Uterus (tissue), 4 donors: ENCODE data around the gene ANKRD52. TPM values are rescaled to one million over a fixed set of nuclear protein-coding genes. Genes with fewer than 3 reads are reported as not detected.
A peak's percentile ranks its signal among the peaks of the same experiment; 100 is the strongest.

Experiments
- DNase-seq, 2 donors: peaks; one replicate each; pipeline ENCODE4 v3.0.0-alpha.2; 2019 to 2020
- H3K27ac ChIP-seq, 2 donors: fragments of 200-600 bp; sonication (generic); 1 replicate in 1 of 2; 2 replicates in 1 of 2; pipeline ENCODE4 v1.5.1; 2016 to 2018
- H3K27me3 ChIP-seq, 2 donors: fragments of 200-600 bp; sonication (generic); one replicate each; pipeline ENCODE4 v1.5.1; 2018 to 2019; ENCODE audit warnings: control low read depth in 1 of 2
- H3K36me3 ChIP-seq, 2 donors: fragments of 200-600 bp; sonication (generic); one replicate each; pipeline ENCODE4 v1.5.1; 2019; ENCODE audit warnings: control low read depth in 1 of 2
- H3K4me1 ChIP-seq, 2 donors: fragments of 200-600 bp; sonication (generic); one replicate each; pipeline ENCODE4 v1.5.1; 2018 to 2019; ENCODE audit warnings: control low read depth in 1 of 2
- H3K4me3 ChIP-seq, 2 donors: fragments of 200-600 bp; sonication (generic); 1 replicate in 1 of 2; 2 replicates in 1 of 2; pipeline ENCODE4 v1.5.1; 2018 to 2019; ENCODE audit warnings: mild to moderate bottlenecking in 1 of 2
- H3K9me3 ChIP-seq, 2 donors: fragments of 200-600 bp; sonication (generic); one replicate each; pipeline ENCODE4 v1.5.1; 2019; ENCODE audit warnings: control low read depth in 1 of 2
- POLR2A ChIP-seq, 2 donors: fragments of 450-650 bp; IDR thresholded peaks; one replicate each; pipeline ENCODE4 v1.6.1; 2016; ENCODE audit warnings: antibody characterized with exemption in 2 of 2, mild to moderate bottlenecking in 1 of 2, moderate library complexity in 1 of 2
- intact Hi-C: fragments of 100-400 bp; cut with DNase I; formaldehyde crosslinking; loops from one replicate; pipeline ENCODE4 v1.15.1; 2023; ENCODE audit warnings: low total_unique reads
- total RNA-seq, 4 donors: library from RNA; depleted of rRNA in 3 of 4; stranded (reverse); fragments of >200 nt in 3 of 4; gene quantifications; one replicate each; pipeline versions ENCODE4 v1.1.0 to v1.2.4, GENCODE V29; 2014 to 2023
- TF ChIP-seq, protein P1 (sequence below), 4 experiments: fragments of 200-600 bp in 2 of 4; fragments of 450-650 bp in 2 of 4; sonication (generic) in 2 of 4; IDR thresholded peaks; one replicate each; pipeline ENCODE4 v1.5.1; 2016 to 2019; ENCODE audit warnings: antibody characterized with exemption in 4 of 4, mild to moderate bottlenecking in 2 of 4, moderate library complexity in 1 of 4
- donor health status: DM: yes; HTN: yes; CAD: no.

Gene ANKRD52
- total RNA-seq, 4 donors from 2014 or later: 0.88 to 35.4 (median 15.5) TPM

- intact Hi-C loops: no loop called here
- Histone ChIP-seq H3K27ac (peak overlapping the region; percentile 93 to 94), H3K27me3 (no peaks in the 10 kb centered on the region), H3K9me3 (no peaks in the 10 kb centered on the region), H3K4me3 (peak overlapping the region; percentile 85 to 86), H3K36me3 (no peaks in the 10 kb centered on the region), H3K4me1 (peaks cover 0 to 10% of the 10 kb centered on the region in 2 donors)
- no peak for DNase-seq
- no peak for TF ChIP-seq POLR2A (IDR thresholded peaks at IDR 0.05)
- TF ChIP-seq, protein P1, sequence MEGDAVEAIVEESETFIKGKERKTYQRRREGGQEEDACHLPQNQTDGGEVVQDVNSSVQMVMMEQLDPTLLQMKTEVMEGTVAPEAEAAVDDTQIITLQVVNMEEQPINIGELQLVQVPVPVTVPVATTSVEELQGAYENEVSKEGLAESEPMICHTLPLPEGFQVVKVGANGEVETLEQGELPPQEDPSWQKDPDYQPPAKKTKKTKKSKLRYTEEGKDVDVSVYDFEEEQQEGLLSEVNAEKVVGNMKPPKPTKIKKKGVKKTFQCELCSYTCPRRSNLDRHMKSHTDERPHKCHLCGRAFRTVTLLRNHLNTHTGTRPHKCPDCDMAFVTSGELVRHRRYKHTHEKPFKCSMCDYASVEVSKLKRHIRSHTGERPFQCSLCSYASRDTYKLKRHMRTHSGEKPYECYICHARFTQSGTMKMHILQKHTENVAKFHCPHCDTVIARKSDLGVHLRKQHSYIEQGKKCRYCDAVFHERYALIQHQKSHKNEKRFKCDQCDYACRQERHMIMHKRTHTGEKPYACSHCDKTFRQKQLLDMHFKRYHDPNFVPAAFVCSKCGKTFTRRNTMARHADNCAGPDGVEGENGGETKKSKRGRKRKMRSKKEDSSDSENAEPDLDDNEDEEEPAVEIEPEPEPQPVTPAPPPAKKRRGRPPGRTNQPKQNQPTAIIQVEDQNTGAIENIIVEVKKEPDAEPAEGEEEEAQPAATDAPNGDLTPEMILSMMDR (IDR thresholded peaks at IDR 0.05): no peak
Observed at GRCh38 chr12:56300644-56301464, 42.7 kb upstream of the ANKRD52 start.

- peaks cover 0 to 10% of the 10 kb centered on the region in 2 donors for H3K4me1 ChIP-seq
- TF ChIP-seq, protein P1 (IDR thresholded peaks at IDR 0.05): peak in 1 of 4 experiments; percentile 10
- TF ChIP-seq POLR2A (IDR thresholded peaks at IDR 0.05): peak; percentile 55 to 74
- intact Hi-C loops: no loop called here
Observed at GRCh38 chr12:56299853-56300643, 41.9 kb upstream of the ANKRD52 start, which contains the start of gene CS. CS (minus strand) TSS chr12:56300330; CDS start chr12:56300201, 129 bp downstream.

DNA sequence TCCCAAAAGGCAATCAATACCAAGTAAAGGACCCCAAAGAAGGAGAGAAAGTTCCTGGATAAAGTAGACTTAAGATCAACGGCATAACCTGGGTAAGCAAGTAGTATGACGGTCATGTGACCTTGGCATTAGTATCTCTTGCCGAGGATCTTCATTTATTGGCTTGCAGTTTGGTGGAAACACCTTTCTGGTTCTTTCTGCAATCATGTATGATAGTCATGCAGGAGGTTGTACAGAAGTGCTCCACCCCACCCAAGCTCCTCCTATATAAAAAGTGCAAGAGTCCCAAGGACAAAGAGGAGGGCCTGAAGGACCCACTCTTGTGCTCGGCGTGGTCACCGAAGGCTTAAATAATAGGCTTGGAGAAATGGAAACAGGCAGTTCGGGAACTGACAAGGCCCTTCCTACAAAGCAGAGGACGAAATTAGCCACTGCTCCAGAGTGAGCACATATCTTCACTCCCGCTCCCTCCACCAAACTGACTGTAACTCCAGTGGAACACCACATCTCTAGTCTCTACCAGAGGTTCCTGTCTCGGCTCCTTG lies 41.2 kb upstream of the ANKRD52 start:
- H3K4me3 ChIP-seq: peak overlapping the region; percentile 85 to 86
- peaks cover 0 to 10% of the 10 kb centered on the region in 2 donors for H3K4me1 ChIP-seq
- no peak for TF ChIP-seq POLR2A (IDR thresholded peaks at IDR 0.05)
- TF ChIP-seq, protein P1 (IDR thresholded peaks at IDR 0.05): no peak
- H3K9me3 ChIP-seq: no peaks in the 10 kb centered on the region
- DNase-seq: no peak
- peak overlapping the region; percentile 87 to 93 for H3K27ac ChIP-seq
- H3K27me3 ChIP-seq: no peaks in the 10 kb centered on the region
- intact Hi-C loops: no loop called here
- H3K36me3 ChIP-seq: no peaks in the 10 kb centered on the region

More at GRCh38 chr12:56299853-56300643, 41.9 kb upstream of the ANKRD52 start, which contains the start of gene CS:
- Histone ChIP-seq H3K36me3 (no peaks in the 10 kb centered on the region), H3K27ac (peak within 1 kb of the TSS; percentile 93 to 94), H3K9me3 (no peaks in the 10 kb centered on the region), H3K4me3 (peak within 1 kb of the TSS; percentile 85 to 86), H3K27me3 (no peaks in the 10 kb centered on the region)
- peak; percentile 98 to 99 for DNase-seq

GRCh38 chr12:56298828-56299227 lies 40.6 kb upstream of the ANKRD52 start:
- H3K4me1 ChIP-seq: peaks cover 0 to 10% of the 10 kb centered on the region in 2 donors
- DNase-seq: no peak
- no peaks in the 10 kb centered on the region for H3K9me3 ChIP-seq
- peak overlapping the region; percentile 87 to 93 for H3K27ac ChIP-seq
- H3K36me3 ChIP-seq: no peaks in the 10 kb centered on the region
- no peak for TF ChIP-seq POLR2A (IDR thresholded peaks at IDR 0.05)
- TF ChIP-seq, protein P1 (IDR thresholded peaks at IDR 0.05): no peak
- peak overlapping the region in 1 of 2 donors; percentile 85 for H3K4me3 ChIP-seq
- no peaks in the 10 kb centered on the region for H3K27me3 ChIP-seq
- intact Hi-C loops: no loop called here
